HG03066 (cell line): ENCODE data around the gene SENP7.

Experiments used
- ATAC-seq: cut with Tn5 transposase; IDR thresholded peaks from one replicate; pipeline ENCODE4 v1.9.1; 2021; ENCODE audit warnings: low read depth; ENCODE audit not compliant: unreplicated experiment

Gene SENP7

DNA sequence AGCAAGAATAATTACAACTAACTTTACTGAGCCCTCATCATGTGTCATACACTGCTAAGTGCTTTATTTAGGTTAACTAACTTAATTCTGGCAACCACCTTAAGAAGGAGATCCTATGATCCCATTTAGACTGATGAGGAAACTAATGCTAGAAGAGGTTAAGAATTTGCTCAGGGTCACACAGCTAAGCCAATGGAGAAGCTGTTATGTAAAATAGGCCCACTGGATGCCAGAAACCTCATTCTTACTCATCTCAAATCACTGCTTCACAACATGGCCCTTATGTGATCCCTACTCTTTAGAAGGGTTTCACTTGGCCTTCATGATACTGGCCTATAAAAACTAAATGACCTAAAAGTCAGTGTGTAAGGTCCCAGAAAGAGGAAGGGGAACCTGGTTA lies 233.8 kb downstream of the SENP7 start:
- ATAC-seq, result no peak

DNA sequence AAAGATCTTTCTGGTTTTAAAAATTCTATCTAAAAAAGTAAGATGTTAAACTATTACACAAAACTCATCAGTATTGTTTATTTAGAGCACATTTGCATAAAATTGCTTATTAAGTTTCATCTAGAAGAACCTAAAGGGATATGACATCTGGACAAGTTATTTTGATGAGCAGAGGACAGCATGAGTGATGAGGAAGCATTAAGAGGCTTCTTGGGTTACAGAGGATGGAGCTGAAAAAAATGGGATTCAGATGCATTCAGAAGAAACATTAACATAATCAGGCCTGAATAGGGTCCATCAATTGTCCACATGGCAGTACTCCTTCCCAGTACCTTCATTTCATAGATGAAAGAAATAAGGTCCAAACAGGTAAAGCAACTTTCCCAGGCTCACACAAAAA lies 234.3 kb downstream of the SENP7 start:
- no peak for ATAC-seq
